Body of pancreas (tissue), 4 donors: ENCODE data around the gene CFAP46. TPM values are rescaled to one million over a fixed set of nuclear protein-coding genes. Genes with fewer than 3 reads are reported as not detected.

ENCODE experiments used
- ATAC-seq: fragments of 150-250 bp; one replicate; pipeline ENCODE4 v1.9.1; 2016
- DNase-seq, 4 donors: peaks; one replicate each; pipeline ENCODE4 v3.0.0-alpha.2; 2019
- H3K27ac ChIP-seq, 4 donors: fragments of 200-600 bp; sonication (generic); 1 replicate in 3 of 4; 2 replicates in 1 of 4; pipeline versions ENCODE4 v1.5.1 to v1.6.1; 2016 to 2019; ENCODE audit warnings: mild to moderate bottlenecking in 1 of 4, mixed read lengths in 1 of 4, moderate library complexity in 1 of 4
- H3K27me3 ChIP-seq, 2 donors: fragments of 200-600 bp; sonication (generic); one replicate each; pipeline ENCODE4 v1.6.0; 2016; ENCODE audit warnings: mild to moderate bottlenecking in 1 of 2
- H3K36me3 ChIP-seq, 2 donors: fragments of 200-600 bp; sonication (generic); replicated peaks in 1 of 2; 2 replicates each; pipeline ENCODE4 v1.5.1; 2016; ENCODE audit warnings: low read depth in 2 of 2; ENCODE audit not compliant: insufficient read depth in 1 of 2
- H3K4me1 ChIP-seq: fragments of 200-600 bp; sonication (generic); one replicate; pipeline ENCODE4 v1.6.0; 2016
- H3K4me3 ChIP-seq, 2 donors: fragments of 200-600 bp; sonication (generic); 1 replicate in 1 of 2; 2 replicates in 1 of 2; pipeline ENCODE4 v1.5.1; 2016 to 2019
- H3K9me3 ChIP-seq, 3 donors: fragments of 200-600 bp; sonication (generic); 1 replicate in 2 of 3; 2 replicates in 1 of 3; pipeline ENCODE4 v1.5.1; 2016
- POLR2A ChIP-seq, 3 donors: fragments of 450-650 bp; IDR thresholded peaks; one replicate each; pipeline ENCODE4 v1.6.1; 2016; ENCODE audit warnings: antibody characterized with exemption in 3 of 3, mild to moderate bottlenecking in 2 of 3
- whole genome bisulfite sequencing, 2 donors: methylation state at CpG; one replicate each; pipeline ENCODE4 v1.1.5; 2017; 5-methylcytosine and 5-hydroxymethylcytosine counted together
- intact Hi-C: fragments of 100-400 bp; cut with DNase I; formaldehyde crosslinking; loops from one replicate; pipeline ENCODE4 v1.15.1; 2023
- total RNA-seq, 2 donors: library from RNA; depleted of rRNA; stranded (reverse); fragments of >200 nt; gene quantifications; one replicate each; pipeline ENCODE4 v1.1.0, GENCODE V29; 2016
- TF ChIP-seq, protein P1 (sequence below), 7 experiments: fragments of 450-650 bp in 4 of 7; fragments of 200-600 bp in 3 of 7; sonication (generic) in 3 of 7; IDR thresholded peaks; one replicate each; pipeline ENCODE4 v1.5.1; 2016 to 2019; ENCODE audit warnings: antibody characterized with exemption in 7 of 7

CFAP46 gene
- total RNA-seq, 2 donors from 2014 or later: 0.33 to 0.52 TPM

DNA sequence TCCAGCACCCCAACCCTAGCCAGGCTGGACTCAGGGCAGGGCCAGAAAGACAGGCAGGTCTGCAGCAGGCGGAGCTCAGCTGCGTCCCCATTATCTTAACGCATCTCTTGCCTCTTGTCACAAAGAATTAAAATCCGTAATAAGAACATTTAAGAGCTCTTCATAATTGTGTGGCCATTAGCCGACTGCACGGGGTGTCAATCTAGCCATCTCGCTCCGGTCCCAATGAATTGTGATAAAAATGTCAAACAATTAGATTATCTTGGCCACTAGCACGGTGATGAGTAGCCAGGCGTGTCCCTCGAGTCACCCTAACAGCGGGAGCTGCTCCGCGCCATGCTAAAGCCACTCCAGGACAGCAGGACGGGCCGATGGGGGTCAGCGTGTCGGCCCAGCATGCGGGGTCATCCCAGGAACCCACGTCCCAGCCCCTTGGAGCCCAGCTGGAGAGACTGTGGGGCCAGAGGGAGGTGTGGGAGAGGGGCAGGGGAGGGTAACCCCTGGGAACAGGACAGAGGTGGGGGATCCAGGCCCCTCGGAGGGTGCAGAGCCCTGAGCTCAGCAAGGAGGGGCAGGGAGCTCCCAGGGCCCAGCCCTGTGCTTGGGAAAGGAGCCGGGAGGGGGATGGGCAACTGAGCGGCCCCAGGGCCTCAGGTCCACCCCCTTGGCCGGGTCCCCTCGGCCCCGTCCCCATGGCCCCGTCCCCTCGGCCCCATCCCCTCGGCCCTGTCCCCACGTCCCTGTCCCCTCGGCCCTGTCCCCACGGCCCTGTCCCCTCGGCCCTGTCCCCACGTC lies 138.8 kb downstream of the CFAP46 start:
- no peak for DNase-seq
- no peak for ATAC-seq
- WGBS, 2 donors: 65 to 66% methylated on average over 22 to 27 of the region's 34 CpGs
- no peaks in the 10 kb centered on the region for H3K36me3 ChIP-seq
- H3K27ac ChIP-seq: no peak overlapping the region
- H3K4me1 ChIP-seq: no peaks in the 10 kb centered on the region
- H3K4me3 ChIP-seq: no peak overlapping the region
- TF ChIP-seq, protein P1, sequence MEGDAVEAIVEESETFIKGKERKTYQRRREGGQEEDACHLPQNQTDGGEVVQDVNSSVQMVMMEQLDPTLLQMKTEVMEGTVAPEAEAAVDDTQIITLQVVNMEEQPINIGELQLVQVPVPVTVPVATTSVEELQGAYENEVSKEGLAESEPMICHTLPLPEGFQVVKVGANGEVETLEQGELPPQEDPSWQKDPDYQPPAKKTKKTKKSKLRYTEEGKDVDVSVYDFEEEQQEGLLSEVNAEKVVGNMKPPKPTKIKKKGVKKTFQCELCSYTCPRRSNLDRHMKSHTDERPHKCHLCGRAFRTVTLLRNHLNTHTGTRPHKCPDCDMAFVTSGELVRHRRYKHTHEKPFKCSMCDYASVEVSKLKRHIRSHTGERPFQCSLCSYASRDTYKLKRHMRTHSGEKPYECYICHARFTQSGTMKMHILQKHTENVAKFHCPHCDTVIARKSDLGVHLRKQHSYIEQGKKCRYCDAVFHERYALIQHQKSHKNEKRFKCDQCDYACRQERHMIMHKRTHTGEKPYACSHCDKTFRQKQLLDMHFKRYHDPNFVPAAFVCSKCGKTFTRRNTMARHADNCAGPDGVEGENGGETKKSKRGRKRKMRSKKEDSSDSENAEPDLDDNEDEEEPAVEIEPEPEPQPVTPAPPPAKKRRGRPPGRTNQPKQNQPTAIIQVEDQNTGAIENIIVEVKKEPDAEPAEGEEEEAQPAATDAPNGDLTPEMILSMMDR (IDR thresholded peaks at IDR 0.05): no peak
- TF ChIP-seq POLR2A (IDR thresholded peaks at IDR 0.05): no peak
- no peaks in the 10 kb centered on the region for H3K27me3 ChIP-seq
- intact Hi-C loops: no loop called here
- no peaks in the 10 kb centered on the region for H3K9me3 ChIP-seq

DNA sequence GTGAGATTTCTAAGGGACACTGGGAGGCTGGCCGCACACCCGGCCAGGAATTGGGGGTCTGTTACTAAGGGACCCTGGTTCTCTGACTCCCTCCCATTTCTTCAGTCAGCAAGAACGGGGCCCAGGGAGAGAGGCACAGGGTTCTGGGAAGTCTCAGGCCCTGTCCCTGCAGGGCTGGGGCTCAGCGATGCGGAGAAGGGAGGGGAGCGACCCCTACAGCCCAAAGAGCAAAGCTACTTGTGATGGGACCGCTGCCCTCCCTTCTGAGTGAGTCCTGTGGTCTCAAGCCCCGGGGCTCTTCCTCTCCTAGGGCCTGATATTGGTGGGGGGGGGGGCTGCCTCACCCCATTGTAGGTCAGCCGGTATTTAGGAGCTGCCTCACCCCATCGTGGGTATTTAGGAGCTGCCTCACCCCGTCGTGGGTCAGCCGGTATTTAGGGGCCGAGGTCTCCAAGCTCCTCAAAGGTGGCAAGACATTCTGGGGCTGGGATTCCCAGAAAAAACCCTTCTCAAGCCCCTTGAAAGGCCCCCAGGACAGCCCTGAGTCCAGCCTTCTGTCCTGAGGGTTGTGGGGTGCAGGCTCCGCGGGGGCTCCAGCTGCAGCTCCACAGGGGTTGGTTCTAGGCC lies 139.6 kb downstream of the CFAP46 start:
- ATAC-seq: no peak
- intact Hi-C loops: no loop called here
- Histone ChIP-seq H3K36me3 (no peaks in the 10 kb centered on the region), H3K27me3 (no peaks in the 10 kb centered on the region), H3K4me3 (no peak overlapping the region), H3K9me3 (no peaks in the 10 kb centered on the region), H3K27ac (no peak overlapping the region), H3K4me1 (no peaks in the 10 kb centered on the region)
- no peak for DNase-seq
- 75 to 80% methylated on average over 10 to 16 of the region's 16 CpGs for WGBS, 2 donors
- TF ChIP-seq, protein P1 (IDR thresholded peaks at IDR 0.05): no peak
- no peak for TF ChIP-seq POLR2A (IDR thresholded peaks at IDR 0.05)

DNA sequence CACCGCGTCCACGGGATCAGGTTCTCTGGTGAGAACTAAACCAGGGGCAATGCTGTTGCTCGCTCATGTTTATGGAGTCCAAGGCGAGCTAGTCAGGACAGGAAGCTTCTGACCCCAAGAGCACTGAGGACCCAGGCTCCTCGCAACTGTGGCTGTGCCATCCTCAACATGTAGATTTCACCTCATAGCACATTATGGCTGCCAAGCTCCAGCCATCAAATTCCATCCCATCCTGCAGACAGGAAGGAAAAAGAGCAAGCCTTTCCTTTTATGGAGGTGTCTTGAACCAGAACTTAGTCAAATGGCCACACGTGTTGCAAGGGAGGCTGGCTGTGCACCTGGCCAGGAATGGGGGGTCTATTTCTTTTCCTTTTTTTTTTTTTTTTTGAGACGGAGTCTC lies 140.3 kb downstream of the CFAP46 start:
- Histone ChIP-seq H3K4me1 (no peaks in the 10 kb centered on the region), H3K27ac (no peak overlapping the region), H3K4me3 (no peak overlapping the region), H3K36me3 (no peaks in the 10 kb centered on the region), H3K9me3 (no peaks in the 10 kb centered on the region), H3K27me3 (no peaks in the 10 kb centered on the region)
- intact Hi-C loops: no loop called here
- WGBS, 2 donors: 74 to 87% methylated on average over 5 to 8 of the region's 8 CpGs
- TF ChIP-seq, protein P1 (IDR thresholded peaks at IDR 0.05): no peak
- no peak for TF ChIP-seq POLR2A (IDR thresholded peaks at IDR 0.05)
- DNase-seq (no peak), ATAC-seq (no peak)

DNA sequence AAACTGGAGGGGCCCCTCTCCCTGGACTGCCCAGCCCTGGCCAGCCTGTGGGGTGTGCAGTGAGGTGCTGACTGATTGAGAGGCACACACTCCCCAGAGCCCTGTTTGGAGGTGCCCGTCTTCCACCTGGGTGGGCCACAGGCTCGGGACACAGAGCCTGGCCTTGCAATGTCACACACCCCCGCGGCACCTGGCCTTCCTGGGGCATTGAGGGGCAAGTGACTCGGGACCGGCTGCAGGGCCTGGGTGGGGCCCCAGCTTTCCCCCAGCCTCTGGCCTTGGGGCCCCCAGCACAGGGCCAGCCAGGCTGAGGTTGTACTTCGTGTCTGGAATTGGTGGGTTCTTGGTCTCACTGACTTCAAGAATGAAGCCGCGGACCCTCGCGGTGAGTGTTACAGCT lies 142.5 kb downstream of the CFAP46 start:
- WGBS, 2 donors: 76 to 91% methylated on average over 5 to 7 of the region's 11 CpGs
- Histone ChIP-seq H3K27ac (no peak overlapping the region), H3K27me3 (no peaks in the 10 kb centered on the region), H3K4me1 (no peaks in the 10 kb centered on the region), H3K36me3 (no peaks in the 10 kb centered on the region), H3K4me3 (no peak overlapping the region), H3K9me3 (no peaks in the 10 kb centered on the region)
- TF ChIP-seq, protein P1 (IDR thresholded peaks at IDR 0.05): no peak
- no peak for TF ChIP-seq POLR2A (IDR thresholded peaks at IDR 0.05)
- ATAC-seq: no peak
- no peak for DNase-seq
- intact Hi-C loops: no loop called here
